GM19452 (cell line): ENCODE measurements around the gene SLC9A9.
"Not testable (repeated sequence)": the region's sequence is repeated elsewhere in the genome, so short reads cannot be mapped to it uniquely, and the experiment has no call there.

Source experiments
- ATAC-seq: cut with Tn5 transposase; IDR thresholded peaks from one replicate; pipeline ENCODE4 v1.9.1; 2021; ENCODE audit not compliant: unreplicated experiment

Gene SLC9A9

DNA sequence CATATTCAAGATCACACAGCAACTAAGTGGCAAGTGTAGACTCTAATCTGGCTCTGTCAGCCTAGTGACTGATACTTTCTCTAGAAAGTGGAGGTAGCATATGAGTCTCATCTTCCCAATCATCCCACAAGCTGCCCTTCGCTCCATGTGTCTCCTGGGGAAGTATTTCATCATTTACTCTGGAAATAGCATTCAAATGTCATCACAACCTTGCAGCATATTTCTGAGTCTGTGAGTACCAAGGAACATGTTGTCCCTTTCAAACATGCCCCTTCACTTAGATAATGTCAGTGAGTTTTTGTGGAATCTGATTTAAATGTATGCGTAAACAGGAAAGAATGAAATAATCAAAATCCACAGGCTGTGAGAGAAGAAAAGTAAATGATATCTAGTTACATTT lies 322.9 kb downstream of the SLC9A9 start:
- ATAC-seq, result no peak

DNA sequence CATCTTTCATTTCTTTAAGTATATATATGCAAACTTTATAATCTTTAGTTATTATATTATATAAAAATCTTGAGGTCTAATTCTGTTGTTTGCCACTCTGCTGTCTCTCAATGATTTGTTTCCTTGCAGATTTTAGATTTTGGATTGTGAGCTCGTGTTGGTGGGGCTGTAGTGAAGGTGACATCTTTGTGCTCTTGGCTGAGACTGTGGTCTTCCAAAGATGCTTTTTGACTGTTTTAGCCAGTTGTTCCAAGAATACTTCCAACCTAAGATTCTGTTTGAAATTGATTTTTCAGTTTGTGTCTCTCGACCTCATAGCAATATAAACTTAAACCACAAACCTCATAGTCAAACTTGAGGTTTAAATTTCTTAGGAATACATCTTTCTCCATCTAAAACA lies 326.5 kb downstream of the SLC9A9 start:
- ATAC-seq, result no peak

DNA sequence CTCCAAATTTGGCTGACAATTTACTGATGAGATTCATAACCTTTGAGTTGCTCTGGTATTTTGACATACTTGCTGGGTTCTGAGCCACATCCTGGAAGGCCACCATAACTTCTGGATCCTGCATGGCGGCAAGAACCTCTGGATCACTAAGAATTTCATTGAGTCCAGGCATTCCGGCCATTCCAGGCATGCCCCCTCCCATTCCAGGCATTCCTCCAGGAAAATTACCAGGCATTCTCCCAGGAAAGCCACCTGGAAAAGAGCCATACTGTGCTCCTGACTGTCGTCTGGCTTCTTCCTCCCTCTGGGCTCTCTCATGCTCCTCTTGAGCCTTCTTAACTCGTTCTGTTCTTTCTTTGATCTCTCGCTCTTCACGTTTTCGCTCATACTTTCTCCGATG lies 331.1 kb downstream of the SLC9A9 start:
- ATAC-seq, result not testable (repeated sequence)

DNA sequence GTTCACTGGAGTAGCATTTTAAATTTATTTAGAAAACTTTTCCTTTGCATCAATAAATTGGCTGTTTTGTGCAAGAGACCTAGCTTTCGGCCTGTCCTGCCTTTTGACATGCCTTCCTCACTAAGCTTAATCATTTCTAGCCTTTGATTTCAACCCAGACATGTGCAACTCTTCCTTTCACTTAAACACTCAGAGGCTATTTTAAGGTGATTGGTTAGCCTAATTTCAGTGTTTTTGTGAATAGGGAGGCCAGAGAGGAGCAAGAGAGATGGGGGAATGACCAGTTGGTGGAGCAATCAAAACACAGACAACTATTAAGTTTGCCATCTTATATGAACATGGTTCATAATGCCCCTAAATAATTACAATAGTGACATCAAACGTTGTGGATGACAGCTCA lies 333.4 kb downstream of the SLC9A9 start:
- ATAC-seq, result no peak

DNA sequence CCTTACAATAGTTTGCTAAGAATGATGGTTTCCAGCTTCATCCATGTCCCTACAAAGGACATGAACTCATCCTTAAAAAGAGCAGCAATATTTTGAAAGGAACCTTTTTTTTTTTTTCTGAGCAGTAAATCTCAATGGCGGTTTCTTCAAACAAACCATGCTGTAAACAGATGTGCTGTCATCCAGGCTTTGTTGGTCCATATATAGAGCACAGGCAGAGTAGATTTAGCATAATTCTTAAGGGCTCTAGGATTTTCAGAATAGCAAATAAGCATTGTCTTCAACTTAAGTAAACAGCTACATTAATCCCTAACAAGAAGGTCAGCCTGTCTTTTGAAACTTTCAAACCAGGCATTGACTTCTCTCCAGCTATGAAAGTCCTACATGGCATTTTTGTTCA lies 334.2 kb downstream of the SLC9A9 start:
- ATAC-seq, result no peak

DNA sequence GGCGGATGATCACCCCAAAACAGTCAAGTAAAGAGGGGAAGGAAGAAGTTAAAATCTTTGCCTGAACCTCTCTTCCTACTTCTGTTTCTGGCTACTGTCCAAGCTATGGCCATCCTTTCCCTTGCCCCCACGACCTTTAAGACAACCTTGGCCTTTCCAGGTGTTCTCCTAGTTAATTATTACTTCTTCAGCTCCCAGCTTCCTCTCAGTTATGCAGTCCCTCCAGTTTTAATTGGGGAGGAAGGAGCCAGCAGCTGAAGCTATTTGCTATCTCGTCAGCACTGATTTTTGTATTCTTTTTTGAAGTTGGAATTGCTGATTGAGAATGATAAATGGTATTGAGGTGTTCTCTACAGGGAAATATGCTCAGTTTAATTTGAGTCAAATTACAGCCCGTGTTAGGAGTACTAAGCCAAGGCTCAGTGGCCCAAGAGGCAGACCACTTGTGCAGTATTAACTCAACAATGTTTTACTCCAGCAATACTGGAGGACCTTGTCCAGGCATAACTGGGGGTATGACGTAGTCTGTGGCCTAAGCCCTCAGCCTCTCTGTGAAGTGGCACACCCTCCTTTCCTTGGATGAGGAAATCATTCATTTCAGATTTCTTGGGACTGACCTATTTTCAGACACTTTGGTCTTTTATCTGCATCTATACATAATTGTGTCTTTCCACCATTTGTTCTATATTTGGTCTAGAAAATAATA lies 336.9 kb downstream of the SLC9A9 start:
- no peak for ATAC-seq

DNA sequence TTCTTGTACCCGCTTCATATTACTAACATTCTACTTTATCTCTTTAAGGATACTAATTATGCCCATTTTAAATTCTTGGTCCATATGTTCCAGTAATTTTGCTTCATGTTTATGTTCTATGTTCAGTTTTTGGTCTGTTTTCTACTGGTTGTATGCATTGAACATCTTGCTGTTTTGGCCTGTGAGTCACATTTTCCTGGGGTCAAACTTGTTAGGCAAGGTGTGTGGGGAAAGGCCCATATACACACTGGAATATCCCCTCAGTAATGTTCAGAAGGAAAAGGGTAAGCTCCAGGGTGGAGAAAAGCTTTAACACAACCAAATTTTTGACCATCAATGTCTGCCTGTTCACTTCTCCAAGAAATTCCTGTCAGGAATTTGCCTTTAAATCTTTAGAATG lies 337.7 kb downstream of the SLC9A9 start:
- ATAC-seq, result no peak

DNA sequence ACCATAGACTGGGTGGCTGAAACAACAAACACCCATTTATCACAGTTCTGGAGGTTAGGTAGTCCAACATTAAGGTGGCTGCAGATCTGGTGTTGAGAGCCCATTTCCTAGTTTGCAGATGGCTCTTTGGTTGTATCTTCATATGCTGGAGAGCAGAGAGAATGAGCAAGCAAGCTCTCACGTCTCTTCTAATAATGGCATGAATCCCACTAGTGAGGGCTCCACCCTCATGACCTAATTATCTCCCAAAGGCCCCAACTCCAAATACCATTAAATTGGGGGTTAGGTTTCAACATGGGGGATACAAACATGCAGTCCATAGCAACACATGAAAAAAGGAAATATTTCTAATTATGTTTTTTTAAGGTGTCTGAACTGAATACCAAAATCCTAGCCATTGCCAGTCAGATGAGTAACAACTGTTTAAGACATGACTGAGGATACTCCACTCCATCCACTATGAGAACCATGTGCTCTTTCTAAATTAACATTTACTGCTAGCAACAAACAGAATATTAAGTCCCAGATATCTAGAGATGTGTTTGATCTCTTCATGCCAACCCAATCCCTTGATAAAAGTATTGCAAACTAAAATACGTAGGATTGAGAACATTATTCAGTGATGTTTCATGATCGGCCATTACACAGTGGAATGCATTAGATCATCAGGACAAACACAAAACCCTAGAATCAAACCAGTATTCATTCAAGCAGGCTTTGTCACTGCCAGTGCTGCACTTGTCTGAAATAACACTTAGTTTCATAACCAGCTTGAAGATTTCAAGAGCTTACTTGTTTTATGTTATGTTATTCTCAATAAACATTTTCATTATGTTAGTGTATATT lies 340.3 kb downstream of the SLC9A9 start:
- ATAC-seq, result no peak

DNA sequence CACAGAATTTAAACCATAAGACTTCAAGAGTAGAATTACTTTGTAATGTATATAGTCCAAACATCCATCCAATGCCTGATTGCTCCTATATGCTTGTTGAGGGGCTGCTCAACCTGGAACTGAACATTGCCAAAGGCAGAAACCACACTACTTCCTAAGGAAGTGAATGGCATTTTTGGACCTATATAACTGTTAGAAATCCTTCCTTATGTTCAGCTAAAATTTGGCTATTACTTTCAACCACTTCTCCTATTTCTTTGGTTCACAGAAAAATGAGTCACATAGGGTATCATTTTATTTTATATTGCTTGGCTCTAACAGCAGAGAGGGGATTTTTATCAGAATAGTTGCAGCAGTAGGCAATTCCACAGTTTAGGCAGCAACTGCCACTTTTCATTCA lies 342.1 kb downstream of the SLC9A9 start:
- no peak for ATAC-seq

DNA sequence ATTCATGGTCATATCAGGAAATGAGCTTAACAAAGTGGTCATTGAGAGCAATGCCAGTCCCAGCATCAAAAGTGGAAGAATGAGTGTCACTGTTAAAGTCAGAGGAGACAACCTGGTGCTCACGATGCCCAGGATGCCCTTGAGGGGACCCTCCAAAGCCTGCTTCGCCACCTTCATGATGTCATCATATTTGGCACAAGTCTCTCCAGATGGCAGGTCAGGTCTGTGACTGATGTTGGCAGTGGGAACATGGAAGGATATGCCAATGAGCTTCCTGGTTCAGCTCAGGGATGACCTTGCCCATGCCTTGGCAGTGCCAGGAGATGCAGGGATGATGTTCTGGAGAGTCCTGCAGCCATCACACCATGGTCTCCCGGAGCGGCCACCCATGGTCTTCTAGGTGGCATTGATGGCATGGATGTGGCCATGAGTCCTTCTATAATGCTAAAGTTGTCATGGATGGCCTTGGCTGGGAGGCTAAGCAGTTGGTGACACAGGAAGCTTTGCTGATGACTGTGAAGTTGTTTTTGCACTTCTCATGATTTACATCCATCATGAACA lies 344.9 kb downstream of the SLC9A9 start:
- ATAC-seq, result no peak

DNA sequence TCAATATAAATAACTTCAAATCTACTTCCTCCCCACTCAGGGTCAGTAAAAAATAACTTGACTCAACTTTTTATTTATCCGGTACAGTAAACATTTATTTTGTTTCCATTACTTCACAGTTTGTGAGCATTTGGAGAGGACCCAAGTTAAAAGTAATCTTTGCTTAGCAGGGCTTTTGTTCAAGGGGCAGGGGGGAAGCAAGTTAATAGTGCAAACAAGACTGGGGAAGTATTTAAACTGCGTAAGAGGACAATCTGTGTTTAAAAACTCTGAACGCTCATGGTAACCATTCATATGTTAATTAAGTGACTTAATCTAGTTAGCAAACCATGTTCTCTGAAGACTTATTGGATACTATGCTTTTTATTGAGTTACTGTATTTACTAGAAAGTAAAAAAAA lies 346.2 kb downstream of the SLC9A9 start:
- no peak for ATAC-seq

DNA sequence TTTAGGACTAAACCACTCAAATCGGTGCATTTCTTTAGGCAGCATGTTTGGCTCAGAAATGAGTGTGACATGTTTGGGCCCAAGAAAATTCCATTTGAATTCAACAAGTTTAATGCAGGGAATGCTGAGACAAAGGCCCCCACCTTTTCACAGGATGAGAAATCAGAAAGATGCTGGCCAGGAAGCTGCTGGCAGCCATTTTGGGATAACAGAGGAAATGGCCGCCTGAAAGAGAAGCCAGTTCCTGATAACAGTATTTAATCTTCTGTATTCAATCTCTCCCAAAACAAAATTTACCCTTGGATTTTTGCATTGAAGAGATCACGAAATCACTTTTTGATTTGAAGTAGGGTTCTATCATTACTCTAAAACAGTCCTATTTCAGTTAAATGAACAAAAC lies 350.9 kb downstream of the SLC9A9 start:
- no peak for ATAC-seq

DNA sequence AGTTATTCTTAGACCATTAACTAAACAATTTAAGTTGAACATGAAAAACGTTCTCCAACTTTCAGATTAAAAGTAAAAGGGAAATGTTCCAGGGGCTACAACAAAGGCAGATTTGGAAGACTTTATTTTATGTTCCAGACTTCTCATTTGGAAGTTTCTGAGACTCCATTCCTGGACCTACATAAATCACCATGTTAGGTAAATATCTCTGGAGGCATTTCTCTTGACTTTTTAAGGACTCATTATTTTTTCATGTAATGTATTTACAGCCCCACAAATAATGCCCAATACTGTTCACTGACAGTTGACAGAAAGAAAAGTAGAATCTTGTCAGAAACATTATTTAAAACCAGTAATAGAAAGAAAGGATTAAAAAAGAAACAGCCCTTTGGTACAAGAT lies 352.1 kb downstream of the SLC9A9 start:
- no peak for ATAC-seq

DNA sequence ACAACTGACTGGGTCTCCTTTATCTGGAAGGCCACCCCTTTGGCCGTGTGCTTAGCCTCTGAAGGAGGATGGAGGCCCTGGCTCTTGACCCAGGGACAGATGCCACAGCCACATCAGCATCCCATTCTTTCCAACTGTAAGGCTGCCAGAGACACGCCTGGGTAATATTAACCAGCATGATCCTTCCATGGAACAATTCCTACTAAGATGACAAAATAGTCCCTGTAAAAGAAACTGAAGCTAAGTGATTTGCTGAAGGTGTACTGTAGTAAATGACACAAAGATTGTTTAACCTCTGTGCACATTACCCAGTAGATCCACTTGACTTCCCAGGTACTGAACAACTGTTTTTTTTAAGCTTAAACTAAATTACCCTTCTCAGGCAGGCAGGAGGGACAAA lies 352.7 kb downstream of the SLC9A9 start:
- ATAC-seq, result no peak

DNA sequence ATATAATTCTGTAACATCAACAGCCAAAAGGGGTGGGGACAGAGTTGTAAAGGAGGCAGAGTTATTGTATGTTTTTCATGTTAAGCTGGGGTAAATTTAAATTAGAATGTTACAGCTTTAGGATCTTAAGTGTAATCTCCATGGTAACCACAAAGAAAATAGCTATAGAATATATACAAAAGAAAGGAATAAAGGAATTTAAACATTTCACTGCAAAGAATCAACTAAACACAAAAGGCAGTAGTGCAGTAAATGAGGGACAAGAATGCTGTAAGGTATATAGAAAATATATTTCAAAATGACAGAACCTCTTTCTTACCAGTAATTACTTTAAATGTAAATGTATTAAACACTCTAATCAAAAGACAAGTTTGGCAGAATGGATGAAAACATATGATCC lies 361.7 kb downstream of the SLC9A9 start:
- no peak for ATAC-seq

DNA sequence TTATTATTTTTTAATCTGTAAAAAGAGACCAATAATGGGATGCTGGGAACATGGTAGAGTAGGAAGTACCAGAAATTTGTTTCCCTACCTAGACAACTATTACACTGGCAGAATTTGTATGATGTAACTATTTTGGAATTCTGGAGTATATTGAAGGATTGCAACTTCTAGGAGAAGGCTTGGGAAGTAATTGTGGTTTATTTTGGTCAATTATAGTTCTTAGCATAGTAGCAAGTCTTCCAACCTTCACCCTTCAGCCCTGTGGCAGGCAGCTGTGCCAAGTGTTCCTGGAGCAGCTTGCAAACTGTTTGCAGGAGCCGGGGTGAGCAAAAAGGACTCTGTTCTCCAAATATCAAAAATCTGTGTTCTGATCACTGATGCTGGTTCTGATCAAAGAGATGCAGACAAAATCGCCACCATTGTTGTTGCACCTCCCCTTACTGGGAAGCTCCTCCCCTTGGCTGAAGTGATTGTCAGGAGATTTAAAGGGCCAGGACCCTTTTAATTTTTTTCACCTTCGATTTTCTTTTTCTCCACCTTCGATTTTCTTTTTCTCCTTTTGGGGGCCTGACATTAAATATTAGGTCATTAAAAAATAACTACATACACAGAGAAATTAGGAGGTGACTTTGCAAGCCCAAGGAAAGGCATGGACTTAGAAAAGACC lies 363.3 kb downstream of the SLC9A9 start:
- ATAC-seq, result no peak

DNA sequence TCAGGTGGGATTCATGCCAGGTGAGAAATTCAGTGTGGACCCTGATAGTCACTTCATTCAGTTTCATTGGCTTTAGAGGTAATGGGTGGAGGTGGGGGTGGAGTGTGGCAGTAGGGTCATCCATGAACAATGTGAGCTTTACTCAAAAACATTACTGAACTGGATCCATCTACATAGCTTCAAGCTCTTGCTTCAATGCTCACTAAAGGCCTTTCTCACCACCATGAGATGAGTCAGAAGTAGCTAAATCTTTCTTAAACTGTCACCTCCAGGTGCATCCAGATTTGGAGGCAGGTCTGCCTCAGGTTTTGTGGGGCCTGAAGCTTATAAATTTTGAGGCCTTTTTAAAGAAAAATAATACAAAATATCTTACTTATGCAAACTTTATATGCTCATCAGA lies 365.1 kb downstream of the SLC9A9 start:
- ATAC-seq, result no peak

DNA sequence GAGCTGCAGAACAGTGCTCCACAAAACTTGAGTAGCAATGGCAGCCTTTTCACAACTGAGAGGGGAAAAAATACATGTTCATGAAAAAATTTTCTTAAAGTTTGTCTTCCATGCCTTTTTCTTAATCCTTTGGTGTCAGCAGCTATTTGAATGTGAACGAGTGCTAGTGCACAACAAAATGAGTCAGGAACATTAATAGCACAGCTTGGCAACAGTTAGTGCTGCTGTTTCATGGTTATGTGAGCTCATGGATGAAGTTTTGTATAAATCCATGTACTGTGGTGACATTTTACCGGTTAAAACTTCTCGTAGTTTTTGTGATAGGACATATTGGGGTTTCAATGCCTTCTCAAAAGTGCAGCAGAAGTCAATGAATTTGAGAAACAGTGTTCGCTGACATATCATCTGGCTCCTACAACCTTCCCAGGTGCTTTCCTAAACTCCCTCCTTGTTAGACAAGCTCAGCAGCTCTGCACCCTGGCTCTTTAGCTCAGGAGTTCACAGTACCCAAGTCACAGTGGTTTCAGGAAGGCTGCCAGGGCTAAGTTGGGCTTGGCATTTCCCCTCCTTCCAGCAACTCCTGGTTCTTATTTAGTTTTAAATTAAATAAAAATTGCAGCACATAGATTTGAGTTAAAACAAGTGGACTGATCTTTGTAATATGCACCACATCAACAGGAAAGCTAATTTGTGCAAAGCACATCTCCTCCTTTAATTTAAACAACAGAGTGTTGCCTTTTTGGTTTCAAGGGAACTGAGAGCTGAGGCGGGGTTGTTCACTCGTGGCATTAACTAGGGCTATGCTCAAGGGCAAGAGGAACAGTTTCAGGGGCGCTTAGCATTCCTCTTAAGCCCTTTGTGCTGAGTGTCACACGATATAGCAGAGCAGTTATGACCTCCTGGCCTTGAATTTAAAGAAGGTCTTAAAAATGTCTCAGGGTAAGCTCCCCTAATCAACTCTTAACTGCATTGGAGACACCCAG lies 365.9 kb downstream of the SLC9A9 start:
- ATAC-seq, result no peak

DNA sequence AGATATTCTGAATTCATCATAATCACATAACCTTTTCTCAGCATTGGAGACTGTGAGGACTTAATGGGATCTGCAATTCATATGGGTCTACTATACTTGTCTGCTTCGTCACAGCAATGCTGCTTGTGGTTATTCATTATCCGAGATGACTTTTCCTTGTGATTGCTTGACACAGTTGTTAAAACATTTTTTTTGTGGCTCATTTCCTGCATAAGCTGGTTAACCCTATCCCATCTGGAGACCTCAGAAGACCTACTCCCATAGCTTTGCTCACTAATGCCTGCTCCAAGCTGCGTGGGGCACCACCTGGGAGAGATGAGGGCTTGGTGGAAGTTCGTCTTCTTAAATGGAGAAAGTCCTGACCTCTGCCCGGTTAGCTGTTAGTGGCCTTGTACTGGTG lies 367.9 kb downstream of the SLC9A9 start:
- no peak for ATAC-seq

DNA sequence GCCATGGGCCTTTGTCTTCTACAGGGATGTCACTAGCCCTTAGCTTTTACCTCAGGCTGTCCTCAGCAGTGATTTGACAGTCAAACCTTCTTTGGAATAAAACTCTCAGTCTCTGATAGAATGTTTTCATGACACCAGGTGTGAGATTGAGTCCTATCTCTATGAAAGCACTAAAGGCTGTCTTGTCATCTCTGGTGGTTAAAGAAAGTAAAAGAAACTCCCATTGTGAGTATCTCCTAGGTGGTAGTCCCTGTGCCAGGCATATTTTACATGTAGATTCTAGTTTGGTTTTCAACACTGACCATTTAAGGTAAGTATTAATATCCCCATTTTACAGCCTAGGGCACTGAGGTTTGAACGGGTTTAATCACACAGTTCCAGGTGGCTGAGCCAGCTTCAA lies 368.5 kb downstream of the SLC9A9 start:
- ATAC-seq, result no peak
